Ovary (tissue), 9 donors: ENCODE data around the gene PCYT1A. TPM values are rescaled to one million over a fixed set of nuclear protein-coding genes. Genes with fewer than 3 reads are reported as not detected.
"Not testable (repeated sequence)": the region's sequence is repeated elsewhere in the genome, so short reads cannot be mapped to it uniquely, and the experiment has no call there.

Experiments
- DNase-seq, 5 donors: peaks; one replicate each; pipeline ENCODE4 v3.0.0-alpha.2; 2019 to 2020
- H3K27ac ChIP-seq, 2 donors: fragments of 200-600 bp; one replicate each; pipeline versions ENCODE4 v1.5.1 to v1.8.0; 2019 to 2022
- H3K27me3 ChIP-seq: fragments of 200-600 bp; one replicate; pipeline ENCODE4 v1.8.0; 2022
- H3K36me3 ChIP-seq: fragments of 200-600 bp; sonication (generic); one replicate; pipeline ENCODE4 v1.5.1; 2019
- H3K4me1 ChIP-seq: one replicate; pipeline ENCODE4 v1.8.1; 2013; ENCODE audit warnings: mild to moderate bottlenecking, moderate library complexity; ENCODE audit not compliant: insufficient read depth
- H3K4me3 ChIP-seq: fragments of 200-600 bp; sonication (generic); one replicate; pipeline ENCODE4 v1.5.1; 2017
- H3K9me3 ChIP-seq, 2 donors: fragments of 200-600 bp in 1 of 2; sonication (generic) in 1 of 2; one replicate each; pipeline versions ENCODE4 v1.5.1 to v1.8.1; 2013 to 2019; ENCODE audit warnings: mild to moderate bottlenecking in 1 of 2, moderate library complexity in 1 of 2
- CTCF ChIP-seq, 3 donors: fragments of 450-650 bp in 2 of 3; fragments of 200-600 bp in 1 of 3; IDR thresholded peaks; one replicate each; pipeline versions ENCODE4 v1.5.1 to v1.8.0; 2016 to 2022; ENCODE audit warnings: antibody characterized with exemption in 3 of 3, mild to moderate bottlenecking in 1 of 3
- EP300 ChIP-seq: sonication (generic); formaldehyde crosslinking; IDR thresholded peaks from one replicate; pipeline ENCODE4 v1.6.1; 2017; ENCODE audit warnings: antibody characterized with exemption
- POLR2A ChIP-seq: fragments of 450-650 bp; IDR thresholded peaks from one replicate; pipeline ENCODE4 v1.6.1; 2017; ENCODE audit warnings: antibody characterized with exemption, mild to moderate bottlenecking, moderate library complexity
- WGBS, 3 donors: extraction: QIAGEN DNeasy Blood & Tissue Kit in 1 of 3; methylation state at CpG; one replicate each; pipeline versions ENCODE4 v1.1.5 to v1.1.7; 2013 to 2017; 5-methylcytosine and 5-hydroxymethylcytosine counted together
- intact Hi-C, 4 donors: fragments of 100-400 bp; cut with DNase I; formaldehyde crosslinking; loops; one replicate each; pipeline versions ENCODE4 v1.11.0 to v1.15.1; 2022 to 2023
- polyA plus RNA-seq, 2 donors: library from polyadenylated mRNA; stranded (reverse); fragments of 200-250 nt in 1 of 2; fragments of 350-450 nt in 1 of 2; fragmentation: Illumina TruSeq in 1 of 2; extraction: RNeasy Lipid Tissue Mini Kit (QIAGEN cat#74804) in 1 of 2; gene quantifications; one replicate each; pipeline ENCODE4 v1.2.3, GENCODE V29; 2013 to 2014
- small RNA-seq: library from RNA; depleted of rRNA; stranded (forward); fragments of <200 nt; gene quantifications from one replicate; pipeline ENCODE3, GENCODE V24; 2016
- total RNA-seq, 7 donors: library from RNA; depleted of rRNA in 2 of 7; stranded (reverse); fragments of >200 nt in 2 of 7; fragmentation: NEBNext Ultra II Directional in 3 of 7; extraction: Animal tissue kit (Norgen Biotek cat#: 25700) in 3 of 7; gene quantifications; one replicate each; pipeline versions ENCODE4 v1.1.0 to v1.2.4, GENCODE V29; 2016 to 2023
- donor health status: DM: no; HTN: no; CAD: no; lungs with moderate emphysema.
- donor health status: DM: no; HTN: no; CAD: no.
- donor health status: Bipolar disorder and iron deficiency.
- donor health status: DM: yes; HTN: yes; CAD: no.
- donor health status: DM: no; HTN: no; CAD: no.
- donor health status: DM: yes; HTN: yes; CAD: no.

The PCYT1A gene
- total and polyA plus RNA-seq, 9 donors, result 16.3 to 58.1 (median 33.7) TPM

- WGBS, 3 donors, result 90 to 95% (median 93%) methylated on average over 15 of the region's 15 CpGs
- H3K36me3 ChIP-seq, result no peaks in the 10 kb centered on the region
These were observed 102.6 kb downstream of the PCYT1A start for GRCh38 chr3:196184881-196185280.

DNA sequence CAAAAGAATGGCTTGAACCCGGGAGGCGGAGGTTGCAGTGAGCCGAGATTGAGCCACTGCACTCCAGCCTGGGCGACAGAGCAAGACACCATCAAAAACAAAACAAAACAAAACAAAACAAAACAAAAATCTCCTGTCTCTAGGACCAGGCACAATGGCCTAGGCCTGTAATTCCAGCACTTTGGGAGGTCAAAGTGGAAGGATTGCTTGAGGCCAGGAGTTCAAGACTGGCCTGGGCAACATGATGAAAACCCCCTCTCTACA lies 103.4 kb downstream of the PCYT1A start:
- DNase-seq, H3K4me1 ChIP-seq, H3K4me3 ChIP-seq, H3K27ac ChIP-seq, H3K27me3 ChIP-seq, H3K36me3 ChIP-seq, H3K9me3 ChIP-seq, intact Hi-C loops: not testable (repeated sequence)
- WGBS, 3 donors, result 87 to 92% (median 90%) methylated on average over 4 of the region's 4 CpGs

More at GRCh38 chr3:196184881-196185280, 102.6 kb downstream of the PCYT1A start:
- H3K9me3 ChIP-seq, result no peaks in the 10 kb centered on the region
- H3K4me3 ChIP-seq, result no peak overlapping the region
- no peaks in the 10 kb centered on the region for H3K27me3 ChIP-seq
- H3K27ac ChIP-seq, result no peak overlapping the region
- peaks cover 3% of the 10 kb centered on the region for H3K4me1 ChIP-seq
- no peak for TF ChIP-seq POLR2A
- TF ChIP-seq EP300, result no peak
- TF ChIP-seq CTCF (IDR thresholded peaks at IDR 0.05), result no peak
- intact Hi-C loops, result no loop called here
- DNase-seq, result no peak

GRCh38 chr3:196181127-196181546 lies 106.4 kb downstream of the PCYT1A start:
- H3K4me3 ChIP-seq, result no peak overlapping the region
- intact Hi-C loops, result no loop called here
- H3K36me3 ChIP-seq, result no peaks in the 10 kb centered on the region
- no peak for DNase-seq
- WGBS, 3 donors, result 72 to 83% (median 81%) methylated on average over 10 of the region's 10 CpGs
- TF ChIP-seq EP300, result no peak
- no peak for TF ChIP-seq CTCF (IDR thresholded peaks at IDR 0.05)
- TF ChIP-seq POLR2A, result no peak
- no peak overlapping the region for H3K27ac ChIP-seq
- H3K9me3 ChIP-seq, result no peaks in the 10 kb centered on the region
- no peaks in the 10 kb centered on the region for H3K27me3 ChIP-seq
- no peaks in the 10 kb centered on the region for H3K4me1 ChIP-seq

DNA sequence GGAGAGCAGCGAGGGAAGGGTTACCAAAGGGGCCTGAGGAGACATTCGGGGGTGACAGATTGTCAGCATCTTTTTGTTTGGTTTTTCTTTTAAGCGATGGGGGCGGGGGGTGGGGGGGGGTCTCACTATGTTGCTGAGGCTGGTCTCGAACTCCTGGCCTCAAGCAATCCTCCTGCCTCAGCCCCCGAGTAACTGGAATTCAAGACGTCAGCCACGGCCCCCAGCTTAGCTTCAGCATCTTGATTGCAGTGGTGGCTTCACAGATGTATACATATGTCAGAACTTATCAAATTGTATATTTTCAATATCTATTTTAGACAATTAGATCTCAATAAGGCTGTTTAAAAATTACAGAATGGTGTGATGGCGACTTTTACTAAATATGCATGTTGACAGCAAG lies 107.2 kb downstream of the PCYT1A start:
- WGBS, 3 donors, result 78 to 89% (median 84%) methylated on average over 9 of the region's 9 CpGs
- Histone ChIP-seq H3K9me3 (no peaks in the 10 kb centered on the region), H3K27ac (no peak overlapping the region), H3K4me1 (no peaks in the 10 kb centered on the region), H3K27me3 (no peaks in the 10 kb centered on the region), H3K36me3 (no peaks in the 10 kb centered on the region), H3K4me3 (no peak overlapping the region)
- intact Hi-C loops, result no loop called here
- DNase-seq, result no peak
- no peak for TF ChIP-seq POLR2A
- no peak for TF ChIP-seq EP300
- TF ChIP-seq CTCF (IDR thresholded peaks at IDR 0.05), result no peak

Small RNA genes within 50 kb of the gene (small RNA-seq; reads per million reads assigned to genes)
- not detected for gene AC069257.2
- gene RF00019, result not detected

Other genes starting within 250 kb of the PCYT1A start
- 100 to 1,000 TPM in 6 of 7 donors, 10 to 100 TPM in 1; 83.6 to 348 (median 126) TPM for gene TFRC, start 205.6 kb downstream of the PCYT1A start, total RNA-seq
- gene TFRC, start 205.6 kb downstream of the PCYT1A start, polyA plus RNA-seq, result 10 to 100 TPM; 26.1 to 38.4 TPM
- gene ZDHHC19, start 76.3 kb downstream of the PCYT1A start, total RNA-seq, result 1 to 10 TPM in 6 of 7 donors, under 1 TPM in 1; 0.24 to 9.3 (median 3.8) TPM
- 1 to 10 TPM; 4.7 to 4.9 TPM for gene ZDHHC19, start 76.3 kb downstream of the PCYT1A start, polyA plus RNA-seq
- 10 to 100 TPM in 3 of 7 donors, 1 to 10 TPM in 4; 2.6 to 14.2 (median 9.0) TPM for gene SLC51A, start 71.2 kb downstream of the PCYT1A start, total RNA-seq
- 10 to 100 TPM in 1 of 2 donors, 1 to 10 TPM in 1; 7.3 to 10.5 TPM for gene SLC51A, start 71.2 kb downstream of the PCYT1A start, polyA plus RNA-seq
- 10 to 100 TPM in 2 of 7 donors, 1 to 10 TPM in 5; 7.7 to 30.2 (median 9.5) TPM for gene DYNLT2B, start 30.5 kb upstream of the PCYT1A start, total RNA-seq
- gene DYNLT2B, start 30.5 kb upstream of the PCYT1A start, polyA plus RNA-seq, result 10 to 100 TPM; 13.8 to 16.4 TPM
- 1 to 10 TPM in 1 of 7 donors, not detected in 6; 7.3 TPM for gene TM4SF19, start 50.7 kb upstream of the PCYT1A start, total RNA-seq
- under 1 TPM in 1 of 2 donors, not detected in 1; 0.70 TPM for gene TM4SF19, start 50.7 kb upstream of the PCYT1A start, polyA plus RNA-seq
- 10 to 100 TPM; 13.0 to 71.4 (median 58.8) TPM for gene UBXN7, start 144.7 kb upstream of the PCYT1A start, total RNA-seq
- gene UBXN7, start 144.7 kb upstream of the PCYT1A start, polyA plus RNA-seq, result 10 to 100 TPM; 21.2 to 23.3 TPM
- gene RNF168, start 216.0 kb upstream of the PCYT1A start, total RNA-seq, result 10 to 100 TPM; 11.6 to 29.3 (median 23.3) TPM
- gene RNF168, start 216.0 kb upstream of the PCYT1A start, polyA plus RNA-seq, result 1 to 10 TPM; 8.0 to 8.6 TPM
- gene SMCO1, start 227.6 kb upstream of the PCYT1A start, total RNA-seq, result not detected
- gene SMCO1, start 227.6 kb upstream of the PCYT1A start, polyA plus RNA-seq, result not detected